ENCODE results near the gene ARL3. TPM values are rescaled to one million over a fixed set of nuclear protein-coding genes. Genes with fewer than 3 reads are reported as not detected.

Gene ARL3
- total RNA-seq, 1 experiment from 2014 or later = 16.5 TPM

- Histone ChIP-seq H3K27me3 (ENCODE audit: insufficient read depth, low read length) (no peaks in the 10 kb centered on the region), H3K79me1 (ENCODE audit: insufficient read depth, low read depth, low read length, poor library complexity, severe bottlenecking) (peaks cover 3% of the 10 kb centered on the region), H4K20me1 (ENCODE audit: control insufficient read depth, insufficient read depth, insufficient read length) (no peaks in the 10 kb centered on the region), H2AFZ (ENCODE audit: low read length) (no peak overlapping the region), H3K27ac (ENCODE audit: insufficient read length, low read depth, low read length) (no peak overlapping the region), H3K9ac (ENCODE audit: extremely low read depth, insufficient read length, low read length) (no peak overlapping the region), H2BK120ac (ENCODE audit: low read depth, low read length, poor library complexity, severe bottlenecking) (no peak overlapping the region), H3K18ac (ENCODE audit: insufficient read length, low read depth, low read length) (no peak overlapping the region), H3T11ph (ENCODE audit: low read length) (no peak overlapping the region), H2AK5ac (ENCODE audit: insufficient read length, low read length) (no peak overlapping the region), H3K23me2 (ENCODE audit: insufficient read length, low read depth, low read length, poor library complexity, severe bottlenecking) (peaks cover 11% of the 10 kb centered on the region), H4K5ac (ENCODE audit: insufficient read length, low read depth, low read length) (no peak overlapping the region), H4K91ac (ENCODE audit: insufficient read length, low read depth, low read length) (no peak overlapping the region), H2BK15ac (ENCODE audit: low read depth, low read length) (no peak overlapping the region), H3K4me2 (ENCODE audit: insufficient read depth, insufficient read length, low read length) (no peak overlapping the region), H3K4ac (ENCODE audit: low read depth, low read length) (no peak overlapping the region), H4K8ac (replicated peaks; ENCODE audit: insufficient read length, low read depth, low read length) (no peak overlapping the region), H3K79me2 (ENCODE audit: insufficient read depth, low read length) (peaks cover 3% of the 10 kb centered on the region; the same call in 1 of the 2 replicates), H3K4me1 (ENCODE audit: insufficient read depth, low read length) (0 out of 2 replicates have a peak, but pooled peaks cover 2% of the 10 kb centered on the region), H3K14ac (ENCODE audit: insufficient read depth, low read length) (no peak overlapping the region), H2BK12ac (ENCODE audit: insufficient read length, low read depth, low read length) (no peak overlapping the region), H2BK20ac (ENCODE audit: low read depth, low read length, poor library complexity, severe bottlenecking) (no peak overlapping the region), H3K56ac (ENCODE audit: insufficient read length, low read depth, low read length) (no peak overlapping the region), H3K23ac (ENCODE audit: insufficient read length, low read depth, low read length) (no peak overlapping the region), H3K9me3 (ENCODE audit: control insufficient read depth, low read depth, low read length) (no peaks in the 10 kb centered on the region), H2BK5ac (ENCODE audit: insufficient read length, low read length) (no peak overlapping the region)
- Mint-ChIP-seq H3K27me3 (ENCODE audit: low read depth) (no peaks in the 10 kb centered on the region), H3K36me3 (ENCODE audit: insufficient read depth in 1 of 3, low read depth in 3 of 3) (no peaks in the 10 kb centered on the region), H3K4me3 (no peak overlapping the region), H3K27ac (no peak overlapping the region), H3K9me3 (no peaks in the 10 kb centered on the region), H3K4me1 (peaks cover 14 to 16% of the 10 kb centered on the region in 2 experiments)
- no peak for TF ChIP-seq CTCF (conservative IDR thresholded peaks at IDR 0.05)
- DNase-seq = no peak
- WGBS (ENCODE audit: extremely low coverage, insufficient read length, low lambda C conversion rate) = no CpG with 5 or more reads among the region's 4 CpGs
These were observed 3.6 kb downstream of the ARL3 start for GRCh38 chr10:102710609-102711008.
